Measurements from ENCODE around the gene CHSY1. TPM values are rescaled to one million over a fixed set of nuclear protein-coding genes. Genes with fewer than 3 reads are reported as not detected.
A peak's percentile ranks its signal among the peaks of the same experiment; 100 is the strongest.

Gene CHSY1
- total and polyA plus RNA-seq, 10 of the 15 experiments (the other 5 are each of a cell fraction or from before 2014, with no cell fraction given) = 1.4 to 31.2 (median 10.5) TPM

DNA sequence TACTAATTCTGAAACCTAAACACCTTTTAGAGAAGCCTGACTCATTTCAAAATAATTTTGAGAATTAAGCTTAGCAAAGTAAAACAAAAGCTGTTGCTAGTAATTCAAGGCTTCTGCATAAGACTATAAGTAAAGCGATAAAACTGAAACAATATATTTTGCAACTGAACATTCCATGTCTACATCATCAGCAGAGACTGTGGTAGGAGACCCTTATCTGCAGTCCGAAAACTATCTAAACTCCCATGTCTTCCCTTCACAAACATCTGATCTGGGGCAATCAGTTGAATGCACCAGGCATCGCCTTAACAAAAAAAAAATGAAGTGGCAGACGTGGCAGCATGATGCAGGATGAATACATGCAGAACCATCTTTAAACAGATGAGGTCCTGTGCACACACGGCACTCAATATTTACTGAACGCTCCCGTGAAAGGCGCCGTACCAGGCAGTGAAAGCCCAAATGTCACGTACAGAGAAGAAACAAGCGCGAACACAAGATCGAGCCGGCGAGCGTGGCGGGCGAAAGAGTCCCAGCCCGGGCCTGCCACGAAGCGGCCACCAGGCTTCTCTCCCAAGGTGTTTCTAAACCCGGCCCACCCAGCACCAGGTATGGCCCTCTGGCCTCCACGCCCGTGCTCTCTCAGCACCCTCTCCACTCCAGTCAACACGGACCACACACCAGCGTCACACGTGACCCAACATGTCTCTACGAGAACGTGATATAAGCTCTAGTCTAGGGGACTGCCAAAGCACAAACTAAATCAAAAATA is 63.0 kb downstream of the CHSY1 start (continued):
- TF ChIP-seq BMI1 (IDR thresholded peaks at IDR 0.05; ENCODE audit: borderline replicate concordance) = 0 out of 2 replicates have a peak, but pooled peaks have one; percentile 8
- TF ChIP-seq, protein P1, sequence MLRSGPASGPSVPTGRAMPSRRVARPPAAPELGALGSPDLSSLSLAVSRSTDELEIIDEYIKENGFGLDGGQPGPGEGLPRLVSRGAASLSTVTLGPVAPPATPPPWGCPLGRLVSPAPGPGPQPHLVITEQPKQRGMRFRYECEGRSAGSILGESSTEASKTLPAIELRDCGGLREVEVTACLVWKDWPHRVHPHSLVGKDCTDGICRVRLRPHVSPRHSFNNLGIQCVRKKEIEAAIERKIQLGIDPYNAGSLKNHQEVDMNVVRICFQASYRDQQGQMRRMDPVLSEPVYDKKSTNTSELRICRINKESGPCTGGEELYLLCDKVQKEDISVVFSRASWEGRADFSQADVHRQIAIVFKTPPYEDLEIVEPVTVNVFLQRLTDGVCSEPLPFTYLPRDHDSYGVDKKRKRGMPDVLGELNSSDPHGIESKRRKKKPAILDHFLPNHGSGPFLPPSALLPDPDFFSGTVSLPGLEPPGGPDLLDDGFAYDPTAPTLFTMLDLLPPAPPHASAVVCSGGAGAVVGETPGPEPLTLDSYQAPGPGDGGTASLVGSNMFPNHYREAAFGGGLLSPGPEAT (IDR thresholded peaks at IDR 0.05; ENCODE audit: low read depth) = peak; percentile 23; the same call in 1 of the 2 replicates
- TF ChIP-seq, protein P2, sequence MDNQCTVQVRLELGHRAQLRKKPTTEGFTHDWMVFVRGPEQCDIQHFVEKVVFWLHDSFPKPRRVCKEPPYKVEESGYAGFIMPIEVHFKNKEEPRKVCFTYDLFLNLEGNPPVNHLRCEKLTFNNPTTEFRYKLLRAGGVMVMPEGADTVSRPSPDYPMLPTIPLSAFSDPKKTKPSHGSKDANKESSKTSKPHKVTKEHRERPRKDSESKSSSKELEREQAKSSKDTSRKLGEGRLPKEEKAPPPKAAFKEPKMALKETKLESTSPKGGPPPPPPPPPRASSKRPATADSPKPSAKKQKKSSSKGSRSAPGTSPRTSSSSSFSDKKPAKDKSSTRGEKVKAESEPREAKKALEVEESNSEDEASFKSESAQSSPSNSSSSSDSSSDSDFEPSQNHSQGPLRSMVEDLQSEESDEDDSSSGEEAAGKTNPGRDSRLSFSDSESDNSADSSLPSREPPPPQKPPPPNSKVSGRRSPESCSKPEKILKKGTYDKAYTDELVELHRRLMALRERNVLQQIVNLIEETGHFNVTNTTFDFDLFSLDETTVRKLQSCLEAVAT (IDR thresholded peaks at IDR 0.05) = peak; percentile 53
- no peak for TF ChIP-seq ASH2L (IDR thresholded peaks at IDR 0.05; ENCODE audit: borderline replicate concordance, low read depth)
- no peak for TF ChIP-seq CHD4 (IDR thresholded peaks at IDR 0.05)
- TF ChIP-seq TBL1XR1 (IDR thresholded peaks at IDR 0.05; ENCODE audit: low read depth, low read length) = no peak
- TF ChIP-seq JUND (IDR thresholded peaks at IDR 0.05; ENCODE audit: low read depth, low read length) = peak; percentile 67; the same call in 1 of the 2 replicates
- TF ChIP-seq, protein P3, sequence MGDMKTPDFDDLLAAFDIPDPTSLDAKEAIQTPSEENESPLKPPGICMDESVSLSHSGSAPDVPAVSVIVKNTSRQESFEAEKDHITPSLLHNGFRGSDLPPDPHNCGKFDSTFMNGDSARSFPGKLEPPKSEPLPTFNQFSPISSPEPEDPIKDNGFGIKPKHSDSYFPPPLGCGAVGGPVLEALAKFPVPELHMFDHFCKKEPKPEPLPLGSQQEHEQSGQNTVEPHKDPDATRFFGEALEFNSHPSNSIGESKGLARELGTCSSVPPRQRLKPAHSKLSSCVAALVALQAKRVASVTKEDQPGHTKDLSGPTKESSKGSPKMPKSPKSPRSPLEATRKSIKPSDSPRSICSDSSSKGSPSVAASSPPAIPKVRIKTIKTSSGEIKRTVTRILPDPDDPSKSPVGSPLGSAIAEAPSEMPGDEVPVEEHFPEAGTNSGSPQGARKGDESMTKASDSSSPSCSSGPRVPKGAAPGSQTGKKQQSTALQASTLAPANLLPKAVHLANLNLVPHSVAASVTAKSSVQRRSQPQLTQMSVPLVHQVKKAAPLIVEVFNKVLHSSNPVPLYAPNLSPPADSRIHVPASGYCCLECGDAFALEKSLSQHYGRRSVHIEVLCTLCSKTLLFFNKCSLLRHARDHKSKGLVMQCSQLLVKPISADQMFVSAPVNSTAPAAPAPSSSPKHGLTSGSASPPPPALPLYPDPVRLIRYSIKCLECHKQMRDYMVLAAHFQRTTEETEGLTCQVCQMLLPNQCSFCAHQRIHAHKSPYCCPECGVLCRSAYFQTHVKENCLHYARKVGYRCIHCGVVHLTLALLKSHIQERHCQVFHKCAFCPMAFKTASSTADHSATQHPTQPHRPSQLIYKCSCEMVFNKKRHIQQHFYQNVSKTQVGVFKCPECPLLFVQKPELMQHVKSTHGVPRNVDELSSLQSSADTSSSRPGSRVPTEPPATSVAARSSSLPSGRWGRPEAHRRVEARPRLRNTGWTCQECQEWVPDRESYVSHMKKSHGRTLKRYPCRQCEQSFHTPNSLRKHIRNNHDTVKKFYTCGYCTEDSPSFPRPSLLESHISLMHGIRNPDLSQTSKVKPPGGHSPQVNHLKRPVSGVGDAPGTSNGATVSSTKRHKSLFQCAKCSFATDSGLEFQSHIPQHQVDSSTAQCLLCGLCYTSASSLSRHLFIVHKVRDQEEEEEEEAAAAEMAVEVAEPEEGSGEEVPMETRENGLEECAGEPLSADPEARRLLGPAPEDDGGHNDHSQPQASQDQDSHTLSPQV (IDR thresholded peaks at IDR 0.05) = no peak
- no peak for TF ChIP-seq ZSCAN29 (IDR thresholded peaks at IDR 0.05)
- TF ChIP-seq, protein P4, sequence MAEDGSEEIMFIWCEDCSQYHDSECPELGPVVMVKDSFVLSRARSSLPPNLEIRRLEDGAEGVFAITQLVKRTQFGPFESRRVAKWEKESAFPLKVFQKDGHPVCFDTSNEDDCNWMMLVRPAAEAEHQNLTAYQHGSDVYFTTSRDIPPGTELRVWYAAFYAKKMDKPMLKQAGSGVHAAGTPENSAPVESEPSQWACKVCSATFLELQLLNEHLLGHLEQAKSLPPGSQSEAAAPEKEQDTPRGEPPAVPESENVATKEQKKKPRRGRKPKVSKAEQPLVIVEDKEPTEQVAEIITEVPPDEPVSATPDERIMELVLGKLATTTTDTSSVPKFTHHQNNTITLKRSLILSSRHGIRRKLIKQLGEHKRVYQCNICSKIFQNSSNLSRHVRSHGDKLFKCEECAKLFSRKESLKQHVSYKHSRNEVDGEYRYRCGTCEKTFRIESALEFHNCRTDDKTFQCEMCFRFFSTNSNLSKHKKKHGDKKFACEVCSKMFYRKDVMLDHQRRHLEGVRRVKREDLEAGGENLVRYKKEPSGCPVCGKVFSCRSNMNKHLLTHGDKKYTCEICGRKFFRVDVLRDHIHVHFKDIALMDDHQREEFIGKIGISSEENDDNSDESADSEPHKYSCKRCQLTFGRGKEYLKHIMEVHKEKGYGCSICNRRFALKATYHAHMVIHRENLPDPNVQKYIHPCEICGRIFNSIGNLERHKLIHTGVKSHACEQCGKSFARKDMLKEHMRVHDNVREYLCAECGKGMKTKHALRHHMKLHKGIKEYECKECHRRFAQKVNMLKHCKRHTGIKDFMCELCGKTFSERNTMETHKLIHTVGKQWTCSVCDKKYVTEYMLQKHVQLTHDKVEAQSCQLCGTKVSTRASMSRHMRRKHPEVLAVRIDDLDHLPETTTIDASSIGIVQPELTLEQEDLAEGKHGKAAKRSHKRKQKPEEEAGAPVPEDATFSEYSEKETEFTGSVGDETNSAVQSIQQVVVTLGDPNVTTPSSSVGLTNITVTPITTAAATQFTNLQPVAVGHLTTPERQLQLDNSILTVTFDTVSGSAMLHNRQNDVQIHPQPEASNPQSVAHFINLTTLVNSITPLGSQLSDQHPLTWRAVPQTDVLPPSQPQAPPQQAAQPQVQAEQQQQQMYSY (CRISPR knock-in tag; IDR thresholded peaks at IDR 0.05) = no peak
- 0 out of 2 replicates have a peak, but pooled peaks have one; percentile 24 for TF ChIP-seq CBX5 (IDR thresholded peaks at IDR 0.05; ENCODE audit: low read depth)
- TF ChIP-seq EP300 (IDR thresholded peaks at IDR 0.05; ENCODE audit: borderline replicate concordance in 1 of 2, control insufficient read depth in 1 of 2, low read depth in 2 of 2, low read length in 2 of 2) = peak in 1 of 2 experiments; percentile 76; a peak in 2 of 4 replicates
- peak; percentile 62; the same call in 1 of the 2 replicates for TF ChIP-seq MEF2A (IDR thresholded peaks at IDR 0.05; ENCODE audit: insufficient read depth, low read depth, low read length)
- TF ChIP-seq, protein P5, sequence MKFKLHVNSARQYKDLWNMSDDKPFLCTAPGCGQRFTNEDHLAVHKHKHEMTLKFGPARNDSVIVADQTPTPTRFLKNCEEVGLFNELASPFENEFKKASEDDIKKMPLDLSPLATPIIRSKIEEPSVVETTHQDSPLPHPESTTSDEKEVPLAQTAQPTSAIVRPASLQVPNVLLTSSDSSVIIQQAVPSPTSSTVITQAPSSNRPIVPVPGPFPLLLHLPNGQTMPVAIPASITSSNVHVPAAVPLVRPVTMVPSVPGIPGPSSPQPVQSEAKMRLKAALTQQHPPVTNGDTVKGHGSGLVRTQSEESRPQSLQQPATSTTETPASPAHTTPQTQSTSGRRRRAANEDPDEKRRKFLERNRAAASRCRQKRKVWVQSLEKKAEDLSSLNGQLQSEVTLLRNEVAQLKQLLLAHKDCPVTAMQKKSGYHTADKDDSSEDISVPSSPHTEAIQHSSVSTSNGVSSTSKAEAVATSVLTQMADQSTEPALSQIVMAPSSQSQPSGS (IDR thresholded peaks at IDR 0.05; ENCODE audit: low read length) = 0 out of 2 replicates have a peak, but pooled peaks have one; percentile 46
- TF ChIP-seq ZBED1 (IDR thresholded peaks at IDR 0.05; ENCODE audit: borderline replicate concordance) = no peak

Data from GM12878 (cell line).